Gastroesophageal sphincter (tissue), 3 donors: ENCODE data around the gene TMEM221.

ENCODE experiments used
- EP300 ChIP-seq: sonication (generic); formaldehyde crosslinking; IDR thresholded peaks from one replicate; pipeline ENCODE4 v1.6.1; 2017; ENCODE audit warnings: antibody characterized with exemption, mild to moderate bottlenecking
- POLR2A ChIP-seq, 2 donors: fragments of 450-650 bp; IDR thresholded peaks; one replicate each; pipeline ENCODE4 v1.6.1; 2017; ENCODE audit warnings: antibody characterized with exemption in 2 of 2, mild to moderate bottlenecking in 2 of 2, moderate library complexity in 1 of 2
- TF ChIP-seq, protein P1 (sequence below), 4 experiments: fragments of 200-600 bp in 2 of 4; fragments of 450-650 bp in 2 of 4; sonication (generic) in 1 of 4; IDR thresholded peaks; one replicate each; pipeline ENCODE4 v1.5.1; 2017 to 2019; ENCODE audit warnings: antibody characterized with exemption in 4 of 4, mild to moderate bottlenecking in 2 of 4, moderate library complexity in 2 of 4

DNA sequence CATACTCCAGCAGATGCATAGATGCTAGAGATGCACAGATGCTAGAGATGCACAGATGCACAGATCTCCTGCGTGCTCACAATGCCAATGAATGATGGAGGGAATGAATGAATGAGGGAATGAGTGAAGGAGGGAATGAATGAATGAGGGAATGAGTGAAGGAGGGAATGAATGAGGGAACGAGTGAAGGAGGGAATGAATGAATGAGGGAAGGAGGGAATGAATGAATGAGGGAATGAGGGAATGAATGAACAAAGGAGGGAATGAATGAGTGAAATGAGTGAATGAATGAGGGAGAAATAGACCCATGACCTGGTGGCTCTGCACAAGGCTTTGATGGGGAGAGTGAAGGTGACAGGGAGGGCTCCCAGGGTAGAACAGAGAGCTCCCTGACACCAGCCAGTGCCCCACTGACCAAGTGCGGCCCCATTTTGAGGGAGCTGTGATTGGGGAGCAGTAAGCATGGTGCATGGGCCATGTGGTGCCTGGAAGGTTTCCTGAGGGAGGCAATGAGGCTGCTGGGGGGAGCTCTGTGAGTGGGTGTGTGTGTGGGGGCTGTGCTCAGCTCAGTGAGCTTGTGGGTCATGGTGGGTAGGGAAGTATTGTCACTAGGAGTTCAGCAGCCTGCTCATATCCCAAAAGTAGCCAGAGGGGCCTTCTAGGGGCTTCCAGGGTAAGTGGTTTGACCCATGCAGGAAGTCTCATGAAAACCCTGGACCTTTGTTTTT lies 34.6 kb upstream of the TMEM221 start:
- TF ChIP-seq, protein P1, sequence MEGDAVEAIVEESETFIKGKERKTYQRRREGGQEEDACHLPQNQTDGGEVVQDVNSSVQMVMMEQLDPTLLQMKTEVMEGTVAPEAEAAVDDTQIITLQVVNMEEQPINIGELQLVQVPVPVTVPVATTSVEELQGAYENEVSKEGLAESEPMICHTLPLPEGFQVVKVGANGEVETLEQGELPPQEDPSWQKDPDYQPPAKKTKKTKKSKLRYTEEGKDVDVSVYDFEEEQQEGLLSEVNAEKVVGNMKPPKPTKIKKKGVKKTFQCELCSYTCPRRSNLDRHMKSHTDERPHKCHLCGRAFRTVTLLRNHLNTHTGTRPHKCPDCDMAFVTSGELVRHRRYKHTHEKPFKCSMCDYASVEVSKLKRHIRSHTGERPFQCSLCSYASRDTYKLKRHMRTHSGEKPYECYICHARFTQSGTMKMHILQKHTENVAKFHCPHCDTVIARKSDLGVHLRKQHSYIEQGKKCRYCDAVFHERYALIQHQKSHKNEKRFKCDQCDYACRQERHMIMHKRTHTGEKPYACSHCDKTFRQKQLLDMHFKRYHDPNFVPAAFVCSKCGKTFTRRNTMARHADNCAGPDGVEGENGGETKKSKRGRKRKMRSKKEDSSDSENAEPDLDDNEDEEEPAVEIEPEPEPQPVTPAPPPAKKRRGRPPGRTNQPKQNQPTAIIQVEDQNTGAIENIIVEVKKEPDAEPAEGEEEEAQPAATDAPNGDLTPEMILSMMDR (IDR thresholded peaks at IDR 0.05), result no peak
- TF ChIP-seq EP300 (no peak), POLR2A (IDR thresholded peaks at IDR 0.05) (no peak)
